Activated CD8-positive, alpha-beta memory T cell treated with anti-CD3 and anti-CD28 coated beads, Interleukin-2, amount 50 U/mL, for 48 hours (primary cell): ENCODE measurements around the gene AHCYL2.
"Not testable (repeated sequence)": the region's sequence is repeated elsewhere in the genome, so short reads cannot be mapped to it uniquely, and the experiment has no call there.

Source experiments
- DNase-seq: peaks from one replicate; pipeline ENCODE4 v3.0.0-alpha.2; 2020

Gene AHCYL2

GRCh38 chr7:129462420-129462819 is 237.6 kb downstream of the AHCYL2 start:
- DNase-seq: no peak

DNA sequence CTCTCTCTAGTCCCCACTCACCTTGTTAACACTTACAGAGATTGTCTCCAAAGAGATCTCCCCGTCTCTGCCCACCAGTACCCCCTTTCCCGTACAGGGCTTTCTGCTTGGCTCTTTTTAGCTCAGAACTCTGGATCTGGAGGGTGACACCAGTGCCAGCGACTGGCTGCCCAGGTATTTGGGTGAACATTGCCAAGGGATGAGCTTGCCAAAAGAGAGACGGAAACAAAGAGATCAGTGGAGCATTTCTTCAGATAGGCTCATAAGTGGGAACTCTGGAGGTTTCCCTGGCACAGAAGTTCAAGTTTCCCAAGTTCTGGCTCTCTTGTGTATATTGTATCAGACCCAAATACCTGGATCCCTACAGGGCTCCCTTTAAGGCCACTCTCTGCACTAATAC is 239.4 kb downstream of the AHCYL2 start:
- DNase-seq: no peak

GRCh38 chr7:129465080-129465479 is 240.2 kb downstream of the AHCYL2 start:
- DNase-seq: no peak

DNA sequence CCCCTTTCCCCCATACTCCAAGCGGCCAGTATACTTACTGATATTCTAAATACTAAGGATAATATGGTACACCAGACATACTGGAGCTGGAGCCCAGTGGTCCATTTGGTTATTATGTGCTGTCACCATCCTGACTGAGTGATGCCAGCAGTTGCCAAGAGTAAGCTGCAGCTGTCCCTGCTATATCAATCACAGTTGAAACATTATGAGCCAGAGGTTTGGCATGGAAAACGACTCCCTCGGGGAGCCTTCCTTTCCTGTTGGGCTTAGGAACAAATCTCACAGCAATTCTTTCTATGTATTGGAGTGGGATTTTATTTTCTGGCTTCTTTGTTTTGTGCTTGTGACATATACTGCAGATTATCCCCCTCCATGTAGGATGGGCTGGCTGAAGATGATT is 242.0 kb downstream of the AHCYL2 start:
- DNase-seq: no peak

GRCh38 chr7:129468087-129468486 is 243.3 kb downstream of the AHCYL2 start:
- no peak for DNase-seq

DNA sequence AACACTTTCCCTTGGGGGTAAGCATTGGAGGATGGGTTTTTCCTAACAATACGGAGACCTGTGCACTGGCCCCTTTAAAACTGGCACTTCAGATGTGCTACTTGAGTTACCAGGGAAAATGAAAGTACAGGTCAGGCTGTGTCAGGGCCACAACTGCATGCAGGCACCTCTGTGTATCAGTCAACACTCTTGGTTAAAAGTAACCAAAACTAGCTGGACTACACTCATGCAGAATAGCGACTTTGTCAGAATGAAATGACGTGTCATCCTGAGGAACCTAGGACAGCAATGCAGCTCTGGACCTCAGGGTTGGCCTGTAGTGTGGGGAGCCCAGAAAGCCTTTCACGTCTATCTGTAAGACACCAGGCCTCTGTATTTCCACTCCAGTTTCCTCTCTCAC is 243.7 kb downstream of the AHCYL2 start:
- DNase-seq: no peak

- no peak for DNase-seq
Measured at GRCh38 chr7:129469930-129470329, 245.1 kb downstream of the AHCYL2 start.

DNA sequence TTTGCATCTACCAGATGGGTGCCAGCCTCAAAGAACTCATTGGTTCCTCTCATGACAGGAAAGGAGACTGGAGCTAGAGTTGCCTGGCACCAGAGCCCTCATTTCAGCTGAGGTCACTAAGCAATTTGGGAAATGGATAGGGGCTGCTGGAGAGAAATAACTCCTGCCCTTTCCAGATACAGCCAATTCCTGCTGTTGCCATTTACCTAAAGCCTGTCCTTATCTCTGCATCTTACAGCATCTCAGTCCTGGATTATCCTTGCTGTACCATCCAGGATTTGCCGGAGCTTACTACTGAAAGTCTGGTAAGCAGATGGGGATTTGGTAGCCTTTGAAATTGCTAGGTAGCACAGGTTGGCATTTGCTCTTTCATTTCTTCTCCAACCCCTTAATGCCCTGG is 245.6 kb downstream of the AHCYL2 start:
- DNase-seq: no peak

DNA sequence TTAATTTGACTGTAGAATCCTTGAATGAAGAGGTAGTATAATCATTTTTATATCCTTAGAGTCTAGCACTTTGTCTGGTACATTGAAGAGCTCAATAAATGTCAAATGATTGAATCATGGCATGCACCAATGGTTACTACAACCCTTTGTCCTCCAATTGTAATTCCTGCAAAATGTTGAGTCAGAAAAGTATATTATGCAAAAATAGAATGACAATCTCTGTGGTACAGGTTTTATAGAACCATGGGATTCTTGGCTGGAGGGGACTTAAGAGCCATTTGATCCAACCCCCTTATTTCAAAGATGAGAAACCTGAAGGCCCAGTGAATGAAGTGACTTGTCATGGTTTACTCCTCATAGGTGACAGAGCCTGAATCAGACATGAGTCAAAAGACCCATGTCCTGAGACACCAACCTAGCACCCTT is 246.6 kb downstream of the AHCYL2 start:
- no peak for DNase-seq

GRCh38 chr7:129475931-129476330 is 251.1 kb downstream of the AHCYL2 start:
- not testable (repeated sequence) for DNase-seq

GRCh38 chr7:129476398-129476797 is 251.6 kb downstream of the AHCYL2 start:
- not testable (repeated sequence) for DNase-seq
